Astrocyte of the cerebellum (primary cell): ENCODE data around the gene SPTLC2.

ENCODE experiments used
- DNase-seq: peaks from one replicate; pipeline ENCODE4 v3.0.0-alpha.2; 2011; ENCODE audit warnings: low read depth
- H3K4me3 ChIP-seq: 2 replicates; pipeline ENCODE4 v1.5.1; 2011; ENCODE audit warnings: mild to moderate bottlenecking, low read depth, low read length, moderate library complexity
- in situ Hi-C: cut with HindIII; loops from 2 replicates; pipeline ENCODE4 v1.10.0; 2017; ENCODE audit warnings: low sequenced_read_pairs
- TF ChIP-seq, protein P1 (sequence below): IDR thresholded peaks from 2 replicates; pipeline ENCODE4 v1.5.1; 2012; ENCODE audit warnings: low read length, low read depth, moderate library complexity, mild to moderate bottlenecking; ENCODE audit errors: missing control alignments

Gene SPTLC2

DNA sequence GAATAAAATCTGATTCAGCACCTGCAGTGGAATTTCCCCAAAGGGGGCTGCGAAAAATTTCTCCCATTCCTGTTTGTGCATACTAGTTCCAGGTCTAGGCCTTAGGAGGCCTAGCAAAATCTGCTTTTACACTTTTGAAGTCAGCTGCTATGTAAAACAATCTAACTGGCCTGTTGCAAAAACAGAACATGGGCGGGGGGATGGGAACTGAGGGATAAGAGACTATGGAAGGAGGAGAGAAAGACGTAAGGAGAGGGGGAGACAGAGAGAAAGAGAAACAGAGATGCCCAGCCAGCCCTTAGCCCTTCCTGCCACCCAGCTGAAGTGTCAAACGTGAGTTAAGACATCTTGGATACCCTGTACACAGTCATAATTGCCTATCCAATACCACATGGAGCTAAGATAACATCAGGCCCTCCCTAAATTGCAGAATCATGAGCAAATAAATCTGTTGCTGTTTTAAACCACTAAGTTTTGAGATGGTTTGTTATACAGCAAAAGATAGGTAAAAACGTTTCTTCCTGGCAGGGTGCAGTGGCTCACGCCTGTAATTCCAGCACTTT, 45.6 kb downstream of the SPTLC2 start:
- in situ Hi-C loops, result no loop called here
- DNase-seq, result no peak
- no peak overlapping the region for H3K4me3 ChIP-seq
- TF ChIP-seq, protein P1, sequence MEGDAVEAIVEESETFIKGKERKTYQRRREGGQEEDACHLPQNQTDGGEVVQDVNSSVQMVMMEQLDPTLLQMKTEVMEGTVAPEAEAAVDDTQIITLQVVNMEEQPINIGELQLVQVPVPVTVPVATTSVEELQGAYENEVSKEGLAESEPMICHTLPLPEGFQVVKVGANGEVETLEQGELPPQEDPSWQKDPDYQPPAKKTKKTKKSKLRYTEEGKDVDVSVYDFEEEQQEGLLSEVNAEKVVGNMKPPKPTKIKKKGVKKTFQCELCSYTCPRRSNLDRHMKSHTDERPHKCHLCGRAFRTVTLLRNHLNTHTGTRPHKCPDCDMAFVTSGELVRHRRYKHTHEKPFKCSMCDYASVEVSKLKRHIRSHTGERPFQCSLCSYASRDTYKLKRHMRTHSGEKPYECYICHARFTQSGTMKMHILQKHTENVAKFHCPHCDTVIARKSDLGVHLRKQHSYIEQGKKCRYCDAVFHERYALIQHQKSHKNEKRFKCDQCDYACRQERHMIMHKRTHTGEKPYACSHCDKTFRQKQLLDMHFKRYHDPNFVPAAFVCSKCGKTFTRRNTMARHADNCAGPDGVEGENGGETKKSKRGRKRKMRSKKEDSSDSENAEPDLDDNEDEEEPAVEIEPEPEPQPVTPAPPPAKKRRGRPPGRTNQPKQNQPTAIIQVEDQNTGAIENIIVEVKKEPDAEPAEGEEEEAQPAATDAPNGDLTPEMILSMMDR, result no peak

DNA sequence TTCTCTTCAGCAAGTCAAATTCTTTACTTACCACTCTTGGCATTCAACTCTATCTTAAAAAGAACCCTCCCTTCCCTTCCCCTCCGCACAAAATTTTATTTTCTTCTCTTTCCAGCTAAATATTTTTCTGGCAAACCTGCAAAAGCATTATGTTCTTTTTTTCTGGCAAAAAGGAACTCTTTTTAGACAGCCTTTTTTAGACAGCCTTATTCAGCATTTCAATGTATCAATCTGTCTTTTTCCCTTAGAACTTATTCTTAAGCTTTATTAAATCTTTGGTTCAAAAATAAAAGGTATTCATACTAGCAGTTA, 50.5 kb downstream of the SPTLC2 start:
- TF ChIP-seq, protein P1, result no peak
- H3K4me3 ChIP-seq, result no peak overlapping the region
- in situ Hi-C loops, result no loop called here
- no peak for DNase-seq

DNA sequence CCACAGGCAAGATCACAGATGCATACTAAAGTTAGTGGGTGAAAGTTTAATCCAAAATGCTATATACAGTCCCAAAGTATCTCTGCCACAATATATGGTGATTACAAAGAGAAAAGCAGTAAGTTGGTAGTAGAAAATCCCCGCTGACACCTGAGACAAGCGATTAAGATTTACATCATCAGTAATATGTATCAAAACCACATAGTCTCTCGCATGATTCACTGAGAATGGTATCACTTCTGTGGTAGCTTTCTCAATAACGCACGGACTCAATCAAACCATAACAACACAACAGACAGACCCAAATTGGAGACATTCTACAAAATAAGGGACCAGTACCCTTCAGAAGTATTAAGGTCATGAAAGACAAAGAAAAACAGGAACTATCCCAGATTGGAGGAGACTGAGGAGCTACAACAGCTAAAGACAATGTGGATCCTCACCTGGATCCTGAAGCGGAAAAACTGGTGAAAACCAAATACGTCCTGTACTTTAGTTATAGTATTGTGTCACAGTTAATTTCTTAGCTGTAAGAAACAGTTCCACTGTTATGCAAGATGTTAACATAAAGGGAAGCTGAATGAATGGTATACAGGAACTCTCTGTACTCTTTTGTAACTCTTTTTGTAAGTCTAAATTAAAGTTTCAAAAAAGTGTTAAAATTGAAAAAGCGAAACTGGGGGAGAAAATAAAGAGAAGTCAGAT, 51.0 kb downstream of the SPTLC2 start:
- in situ Hi-C loops, result no loop called here
- no peak overlapping the region for H3K4me3 ChIP-seq
- TF ChIP-seq, protein P1, result no peak
- DNase-seq, result no peak

DNA sequence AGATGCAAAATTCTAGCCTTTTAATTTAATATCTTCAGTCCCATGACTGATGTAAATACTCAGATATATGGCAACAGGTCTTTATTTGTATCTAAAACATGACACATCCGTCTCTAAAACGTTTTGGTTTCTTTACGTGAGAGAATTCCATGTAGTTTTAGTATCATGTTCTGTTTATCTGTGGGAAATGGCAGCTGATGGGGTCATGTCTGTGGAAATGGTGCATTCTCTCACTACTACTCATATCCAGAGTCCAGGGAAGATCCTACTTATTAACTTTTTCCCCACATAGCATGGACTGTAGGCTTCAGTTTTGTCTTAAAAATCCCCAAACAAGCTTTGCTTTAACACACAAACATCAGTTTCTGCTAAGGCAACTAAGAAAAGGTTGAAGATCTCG, 53.8 kb downstream of the SPTLC2 start:
- DNase-seq, result peak; percentile 56
- in situ Hi-C loops, result no loop called here
- TF ChIP-seq, protein P1, result no peak
- no peak overlapping the region for H3K4me3 ChIP-seq

DNA sequence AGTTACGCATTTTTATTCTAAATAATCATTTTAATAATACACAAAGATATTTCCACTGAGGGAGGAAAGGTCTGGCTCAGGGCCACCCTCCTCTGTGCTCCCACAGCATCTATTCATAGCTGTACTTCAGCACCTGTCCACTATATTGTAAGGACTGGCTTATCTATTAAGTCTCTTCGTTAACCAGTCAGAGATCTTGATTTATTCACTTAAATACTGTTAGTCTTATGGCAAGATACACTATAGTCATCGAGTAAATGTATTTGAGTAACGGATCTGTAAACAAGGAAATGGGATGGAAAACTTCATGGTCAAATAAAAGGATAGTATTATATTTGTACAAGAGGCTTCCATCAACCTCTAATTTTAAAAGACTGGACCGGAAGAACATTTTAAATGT, 54.6 kb downstream of the SPTLC2 start:
- DNase-seq, result no peak
- H3K4me3 ChIP-seq, result no peak overlapping the region
- in situ Hi-C loops, result no loop called here
- TF ChIP-seq, protein P1, result no peak

DNA sequence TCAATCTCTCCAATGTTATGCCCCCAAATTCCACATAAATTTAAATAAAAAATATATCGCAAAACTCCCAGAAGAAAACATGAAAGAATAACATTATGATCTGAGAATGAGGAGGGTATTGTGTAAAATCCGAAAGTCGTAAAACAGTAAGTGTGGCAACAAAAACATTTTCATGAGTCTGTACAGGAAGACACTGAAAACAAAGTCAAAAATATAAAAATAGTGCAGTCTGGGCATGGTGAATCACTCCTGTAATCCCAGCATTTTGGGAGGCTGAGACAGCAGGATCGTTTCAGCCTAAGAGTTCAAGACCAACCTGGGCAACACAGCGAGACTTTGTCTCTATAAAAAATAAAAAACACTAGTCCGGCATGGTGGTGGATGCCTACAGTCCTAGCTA, 57.1 kb downstream of the SPTLC2 start:
- TF ChIP-seq, protein P1, result no peak
- in situ Hi-C loops, result no loop called here

More for the DNA sequence above, 57.1 kb downstream of the SPTLC2 start:
- no peak for DNase-seq
- no peak overlapping the region for H3K4me3 ChIP-seq
